Thyroid gland (tissue), 4 donors: ENCODE data around the gene COL4A4. TPM values are rescaled to one million over a fixed set of nuclear protein-coding genes. Genes with fewer than 3 reads are reported as not detected.

Source experiments
- DNase-seq, 2 donors: peaks; one replicate each; pipeline ENCODE4 v3.0.0-alpha.2; 2019
- H3K27ac ChIP-seq, 3 donors: fragments of 200-600 bp; sonication (generic); 1 replicate in 2 of 3; 2 replicates in 1 of 3; pipeline ENCODE4 v1.5.1; 2016 to 2019; ENCODE audit warnings: mild to moderate bottlenecking in 1 of 3, moderate library complexity in 1 of 3
- H3K27me3 ChIP-seq: fragments of 200-600 bp; sonication (generic); one replicate; pipeline ENCODE4 v1.5.1; 2019
- H3K36me3 ChIP-seq, 2 donors: fragments of 200-600 bp; sonication (generic); one replicate each; pipeline ENCODE4 v1.5.1; 2016 to 2019
- H3K4me1 ChIP-seq, 2 donors: fragments of 200-600 bp; sonication (generic); one replicate each; pipeline ENCODE4 v1.5.1; 2017 to 2019
- H3K4me3 ChIP-seq, 3 donors: fragments of 200-600 bp; sonication (generic); replicated peaks in 1 of 3; 1 replicate in 2 of 3; 2 replicates in 1 of 3; pipeline ENCODE4 v1.5.1; 2016; ENCODE audit warnings: mild to moderate bottlenecking in 1 of 3
- H3K9me3 ChIP-seq: fragments of 200-600 bp; sonication (generic); one replicate; pipeline ENCODE4 v1.5.1; 2017
- POLR2A ChIP-seq, 2 donors: fragments of 450-650 bp; IDR thresholded peaks; one replicate each; pipeline ENCODE4 v1.6.1; 2017; ENCODE audit warnings: antibody characterized with exemption in 2 of 2, mild to moderate bottlenecking in 2 of 2, moderate library complexity in 1 of 2
- whole genome bisulfite sequencing, 2 donors: methylation state at CpG; one replicate each; pipeline ENCODE4 v1.1.5; 2017; 5-methylcytosine and 5-hydroxymethylcytosine counted together
- intact Hi-C: fragments of 100-400 bp; cut with DNase I; formaldehyde crosslinking; loops from one replicate; pipeline ENCODE4 v1.15.1; 2023
- total RNA-seq, 4 donors: library from RNA; depleted of rRNA; stranded (reverse); fragments of >200 nt; gene quantifications; one replicate each; pipeline ENCODE4 v1.2.3, GENCODE V29; 2016
- TF ChIP-seq, protein P1 (sequence below), 6 experiments: fragments of 200-600 bp in 3 of 6; fragments of 450-650 bp in 3 of 6; sonication (generic) in 3 of 6; IDR thresholded peaks; one replicate each; pipeline ENCODE4 v1.5.1; 2016 to 2019; ENCODE audit warnings: antibody characterized with exemption in 6 of 6, mild to moderate bottlenecking in 2 of 6, inconsistent platforms in 1 of 6, moderate library complexity in 1 of 6

The COL4A4 gene
- total RNA-seq, 4 donors from 2014 or later = 16.5 to 41.7 (median 34.2) TPM

DNA sequence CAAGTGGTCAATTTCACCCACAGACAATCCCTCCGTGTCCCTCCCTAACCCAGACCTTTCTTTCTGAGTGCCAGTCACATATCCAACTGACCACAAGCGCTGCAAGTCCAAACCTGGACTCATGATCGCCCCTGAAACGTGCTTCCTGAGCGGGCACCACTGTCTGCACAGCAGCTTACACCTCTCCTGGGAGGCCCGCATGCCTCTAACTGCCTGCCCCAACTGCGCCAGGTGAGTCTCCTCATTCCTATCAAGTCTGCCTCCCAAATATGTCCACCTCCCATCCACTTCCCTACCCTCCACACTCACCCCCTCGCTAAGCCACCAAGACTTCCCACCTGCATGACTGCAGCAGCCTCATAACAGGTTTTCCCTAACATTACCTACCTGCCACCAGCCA is 33.4 kb downstream of the COL4A4 start:
- Histone ChIP-seq H3K36me3 (peaks cover 0 to 2% of the 10 kb centered on the region in 2 donors), H3K9me3 (no peaks in the 10 kb centered on the region), H3K4me3 (no peak overlapping the region), H3K4me1 (no peaks in the 10 kb centered on the region), H3K27ac (no peak overlapping the region), H3K27me3 (no peaks in the 10 kb centered on the region)
- no peak for DNase-seq
- 89 to 94% methylated on average over 8 of the region's 8 CpGs for WGBS, 2 donors
- intact Hi-C loops = no loop called here
- TF ChIP-seq, protein P1, sequence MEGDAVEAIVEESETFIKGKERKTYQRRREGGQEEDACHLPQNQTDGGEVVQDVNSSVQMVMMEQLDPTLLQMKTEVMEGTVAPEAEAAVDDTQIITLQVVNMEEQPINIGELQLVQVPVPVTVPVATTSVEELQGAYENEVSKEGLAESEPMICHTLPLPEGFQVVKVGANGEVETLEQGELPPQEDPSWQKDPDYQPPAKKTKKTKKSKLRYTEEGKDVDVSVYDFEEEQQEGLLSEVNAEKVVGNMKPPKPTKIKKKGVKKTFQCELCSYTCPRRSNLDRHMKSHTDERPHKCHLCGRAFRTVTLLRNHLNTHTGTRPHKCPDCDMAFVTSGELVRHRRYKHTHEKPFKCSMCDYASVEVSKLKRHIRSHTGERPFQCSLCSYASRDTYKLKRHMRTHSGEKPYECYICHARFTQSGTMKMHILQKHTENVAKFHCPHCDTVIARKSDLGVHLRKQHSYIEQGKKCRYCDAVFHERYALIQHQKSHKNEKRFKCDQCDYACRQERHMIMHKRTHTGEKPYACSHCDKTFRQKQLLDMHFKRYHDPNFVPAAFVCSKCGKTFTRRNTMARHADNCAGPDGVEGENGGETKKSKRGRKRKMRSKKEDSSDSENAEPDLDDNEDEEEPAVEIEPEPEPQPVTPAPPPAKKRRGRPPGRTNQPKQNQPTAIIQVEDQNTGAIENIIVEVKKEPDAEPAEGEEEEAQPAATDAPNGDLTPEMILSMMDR (IDR thresholded peaks at IDR 0.05) = no peak
- no peak for TF ChIP-seq POLR2A (IDR thresholded peaks at IDR 0.05)

DNA sequence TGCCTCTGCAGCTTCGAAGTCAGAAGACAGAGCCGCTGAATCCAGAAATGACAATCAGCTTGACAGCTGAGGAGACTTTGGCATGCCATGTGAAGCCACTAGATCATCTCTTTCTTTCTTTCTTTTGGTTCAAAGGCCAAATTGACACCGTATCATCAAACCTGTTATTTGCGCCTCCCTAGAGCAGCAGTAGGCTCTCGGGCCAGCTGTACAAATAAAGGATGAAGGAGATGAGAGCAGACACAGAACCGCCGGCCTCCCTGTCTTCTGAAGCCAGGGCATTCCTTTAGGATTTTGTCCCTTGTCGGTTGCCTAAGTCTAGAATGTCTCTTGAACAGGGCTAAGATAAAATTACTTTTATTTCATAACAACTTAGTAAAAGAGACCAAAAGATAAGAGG is 36.8 kb downstream of the COL4A4 start:
- H3K27me3 ChIP-seq = no peaks in the 10 kb centered on the region
- H3K9me3 ChIP-seq = no peaks in the 10 kb centered on the region
- H3K4me3 ChIP-seq = no peak overlapping the region
- 40 to 60% methylated on average over 8 of the region's 8 CpGs for WGBS, 2 donors
- peaks cover 0 to 2% of the 10 kb centered on the region in 2 donors for H3K36me3 ChIP-seq
- no peak for TF ChIP-seq POLR2A (IDR thresholded peaks at IDR 0.05)
- TF ChIP-seq, protein P1 (IDR thresholded peaks at IDR 0.05) = no peak
- H3K27ac ChIP-seq = no peak overlapping the region
- DNase-seq = no peak
- H3K4me1 ChIP-seq = no peaks in the 10 kb centered on the region
- intact Hi-C loops = no loop called here

DNA sequence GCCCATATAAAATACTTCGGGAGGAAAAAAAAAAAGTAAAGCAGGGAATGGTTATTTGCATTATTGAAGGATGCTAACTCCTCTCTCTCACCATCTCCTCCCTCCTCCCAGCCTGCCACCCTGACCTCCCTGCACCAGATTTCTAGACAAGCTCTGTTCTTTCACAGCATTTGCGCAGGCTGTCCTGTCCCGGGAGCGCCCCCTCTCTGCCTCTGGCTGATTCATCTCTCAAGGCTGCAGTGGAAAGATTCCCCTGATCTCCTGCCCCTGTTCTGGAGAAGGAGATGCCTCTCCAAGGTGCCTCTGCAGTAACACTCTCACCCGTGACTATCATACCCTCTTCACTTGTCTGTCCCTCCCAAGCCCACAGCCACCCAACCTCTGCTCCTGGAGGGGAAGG is 38.5 kb downstream of the COL4A4 start:
- intact Hi-C loops = no loop called here
- no peak for TF ChIP-seq POLR2A (IDR thresholded peaks at IDR 0.05)
- no peak overlapping the region for H3K27ac ChIP-seq
- no peaks in the 10 kb centered on the region for H3K9me3 ChIP-seq
- peaks cover 0 to 2% of the 10 kb centered on the region in 2 donors for H3K36me3 ChIP-seq
- no peak overlapping the region for H3K4me3 ChIP-seq
- no peaks in the 10 kb centered on the region for H3K27me3 ChIP-seq
- no peaks in the 10 kb centered on the region for H3K4me1 ChIP-seq
- DNase-seq = no peak
- 79 to 87% methylated on average over 5 of the region's 5 CpGs for WGBS, 2 donors

DNA sequence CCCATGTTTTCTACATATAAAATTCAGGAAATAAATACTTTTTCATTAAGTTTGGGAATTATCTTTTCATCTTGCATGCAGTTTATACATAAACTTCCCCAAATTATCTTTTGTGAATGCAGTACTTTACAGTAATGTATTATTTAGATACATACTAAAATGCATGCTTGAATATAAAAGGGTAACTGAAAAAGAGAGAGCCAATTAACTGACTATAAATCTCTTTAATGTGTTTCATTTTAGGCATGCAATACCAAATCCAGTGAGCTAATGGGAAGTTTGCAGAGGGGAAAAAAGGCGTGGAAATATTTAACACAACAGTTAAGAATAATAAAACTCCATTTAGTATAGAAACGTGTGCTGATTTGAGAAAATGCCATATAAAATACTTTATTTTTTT is 39.2 kb downstream of the COL4A4 start:
- intact Hi-C loops = no loop called here
- Histone ChIP-seq H3K4me3 (no peak overlapping the region), H3K9me3 (no peaks in the 10 kb centered on the region), H3K4me1 (no peaks in the 10 kb centered on the region), H3K27me3 (no peaks in the 10 kb centered on the region), H3K36me3 (peaks cover 0 to 2% of the 10 kb centered on the region in 2 donors), H3K27ac (no peak overlapping the region)
- TF ChIP-seq, protein P1 (IDR thresholded peaks at IDR 0.05) = no peak
- TF ChIP-seq POLR2A (IDR thresholded peaks at IDR 0.05) = no peak
- WGBS, 2 donors = 77 to 86% methylated on average over 2 of the region's 2 CpGs
- DNase-seq = no peak

DNA sequence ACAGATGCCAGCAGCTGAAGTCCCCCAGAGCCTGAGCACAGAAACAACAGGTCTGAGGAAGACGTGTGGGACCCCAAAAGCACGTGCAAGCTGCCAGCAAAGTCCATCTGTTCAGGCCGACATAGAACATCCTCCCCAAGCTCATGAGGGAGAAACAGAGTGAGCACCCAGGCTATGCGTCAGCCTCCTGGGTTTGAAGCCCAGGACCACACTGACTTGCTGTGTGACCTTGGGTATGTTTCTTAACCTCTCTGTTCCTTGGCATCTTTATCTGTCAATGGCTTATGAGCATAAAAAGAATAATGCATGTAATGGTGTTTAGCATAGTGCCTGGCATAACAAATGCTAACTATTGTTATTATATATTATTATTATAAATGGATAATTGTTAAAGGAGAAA is 40.3 kb downstream of the COL4A4 start:
- Histone ChIP-seq H3K27ac (no peak overlapping the region), H3K27me3 (no peaks in the 10 kb centered on the region), H3K4me3 (no peak overlapping the region), H3K36me3 (peaks cover 0 to 2% of the 10 kb centered on the region in 2 donors), H3K9me3 (no peaks in the 10 kb centered on the region), H3K4me1 (no peaks in the 10 kb centered on the region)
- no peak for DNase-seq
- 90 to 92% methylated on average over 4 of the region's 4 CpGs for WGBS, 2 donors
- intact Hi-C loops = no loop called here
- no peak for TF ChIP-seq POLR2A (IDR thresholded peaks at IDR 0.05)
- TF ChIP-seq, protein P1 (IDR thresholded peaks at IDR 0.05) = no peak

DNA sequence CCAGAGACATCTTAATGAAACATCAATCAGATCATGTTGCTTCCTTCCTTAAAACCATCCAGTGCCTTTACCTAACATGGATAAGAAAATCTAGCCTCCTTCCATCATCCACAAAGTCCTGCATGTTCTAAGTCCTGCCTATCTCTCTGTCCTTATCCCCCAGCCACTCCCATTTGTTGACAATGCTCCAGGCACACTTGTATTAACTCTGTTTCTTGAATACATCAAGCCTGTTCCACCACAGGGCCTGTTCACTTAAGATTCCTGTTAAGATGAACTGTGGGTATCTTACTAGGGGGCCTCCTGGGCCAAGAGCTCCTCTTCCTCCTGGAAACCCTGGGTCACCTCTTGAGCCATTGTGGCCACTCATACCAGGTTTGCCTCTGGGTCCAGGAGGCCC is 45.7 kb downstream of the COL4A4 start:
- Histone ChIP-seq H3K27ac (no peak overlapping the region), H3K4me3 (no peak overlapping the region), H3K4me1 (no peaks in the 10 kb centered on the region), H3K9me3 (no peaks in the 10 kb centered on the region), H3K27me3 (no peaks in the 10 kb centered on the region), H3K36me3 (peaks cover 0 to 7% of the 10 kb centered on the region in 2 donors)
- TF ChIP-seq, protein P1 (IDR thresholded peaks at IDR 0.05) = no peak
- no peak for TF ChIP-seq POLR2A (IDR thresholded peaks at IDR 0.05)
- intact Hi-C loops = no loop called here
- DNase-seq = no peak
